CD14-positive monocyte (primary cell): ENCODE measurements around the gene GEMIN7. TPM values are rescaled to one million over a fixed set of nuclear protein-coding genes. Genes with fewer than 3 reads are reported as not detected.

Experiments
- DNase-seq, 3 donors: peaks; one replicate each; pipeline ENCODE4 v3.0.0-alpha.2; 2011 to 2022
- H2AFZ ChIP-seq: 2 replicates; pipeline ENCODE4 v1.6.0; 2012; ENCODE audit warnings: mild to moderate bottlenecking, low read depth, low read length, inconsistent platforms; ENCODE audit not compliant: insufficient read depth, poor library complexity, severe bottlenecking
- H3K27ac ChIP-seq, 2 donors: 1 replicate in 1 of 2; 2 replicates in 1 of 2; pipeline ENCODE4 v1.5.1; 2012 to 2013; ENCODE audit warnings: low read length in 2 of 2, control low read depth in 1 of 2, inconsistent platforms in 1 of 2, low read depth in 1 of 2, mild to moderate bottlenecking in 1 of 2
- H3K27me3 ChIP-seq, 2 donors: one replicate each; pipeline versions ENCODE4 v1.6.0 to v1.6.1; 2011 to 2013; ENCODE audit warnings: low read length in 2 of 2; ENCODE audit not compliant: control insufficient read depth in 2 of 2, insufficient read depth in 2 of 2
- H3K36me3 ChIP-seq, 2 donors: replicated peaks in 1 of 2; 1 replicate in 1 of 2; 2 replicates in 1 of 2; pipeline versions ENCODE4 v1.5.1 to v1.6.1; 2012 to 2013; ENCODE audit warnings: low read length in 2 of 2, control low read depth in 1 of 2, inconsistent platforms in 1 of 2, mild to moderate bottlenecking in 1 of 2; ENCODE audit not compliant: insufficient read depth in 2 of 2, control insufficient read depth in 1 of 2
- H3K4me1 ChIP-seq, 2 donors: 1 replicate in 1 of 2; 2 replicates in 1 of 2; pipeline versions ENCODE4 v1.5.1 to v1.6.1; 2012 to 2013; ENCODE audit warnings: low read length in 2 of 2, control low read depth in 1 of 2, inconsistent platforms in 1 of 2, mild to moderate bottlenecking in 1 of 2, moderate library complexity in 1 of 2; ENCODE audit not compliant: insufficient read depth in 2 of 2, control insufficient read depth in 1 of 2
- H3K4me2 ChIP-seq: replicated peaks from 2 replicates; pipeline ENCODE3; 2012; ENCODE audit warnings: low read length, moderate library complexity, mild to moderate bottlenecking; ENCODE audit not compliant: poor library complexity, severe bottlenecking; ENCODE audit errors: extremely low read depth
- H3K4me3 ChIP-seq, 3 experiments: fragments of 200-600 bp in 1 of 3; sonication (generic) in 1 of 3; replicated peaks in 1 of 3; 1 replicate in 2 of 3; 2 replicates in 1 of 3; pipeline ENCODE4 v1.5.1; 2011 to 2013; ENCODE audit warnings: low read length in 3 of 3, mild to moderate bottlenecking in 3 of 3, control low read depth in 2 of 3, low read depth in 2 of 3, inconsistent platforms in 1 of 3, moderate library complexity in 1 of 3
- H3K79me2 ChIP-seq: 2 replicates; pipeline ENCODE4 v1.6.0; 2012; ENCODE audit warnings: mild to moderate bottlenecking, control low read depth, inconsistent platforms, low read length, moderate library complexity; ENCODE audit not compliant: insufficient read depth
- H3K9ac ChIP-seq: 2 replicates; pipeline ENCODE4 v1.6.0; 2017; ENCODE audit warnings: low read length, mild to moderate bottlenecking; ENCODE audit not compliant: insufficient read depth, poor library complexity, severe bottlenecking
- H3K9me3 ChIP-seq, 2 donors: replicated peaks in 1 of 2; 1 replicate in 1 of 2; 2 replicates in 1 of 2; pipeline versions ENCODE4 v1.5.1 to v1.6.1; 2012 to 2013; ENCODE audit warnings: low read length in 2 of 2, control low read depth in 1 of 2; ENCODE audit not compliant: control insufficient read depth in 1 of 2, insufficient read depth in 1 of 2
- H4K20me1 ChIP-seq: 2 replicates; pipeline ENCODE4 v1.6.0; 2012; ENCODE audit warnings: mild to moderate bottlenecking, low read length, control low read depth, moderate library complexity; ENCODE audit not compliant: insufficient read depth
- H3K27ac Mint-ChIP-seq, 7 donors: one replicate each; pipeline ENCODE4 v1.8.0; 2020; ENCODE audit warnings: mild to moderate bottlenecking in 7 of 7, mixed read lengths in 7 of 7, moderate library complexity in 6 of 7, inconsistent platforms in 2 of 7
- H3K27me3 Mint-ChIP-seq, 3 donors: one replicate each; pipeline ENCODE4 v1.8.0; 2021 to 2022; ENCODE audit warnings: low read depth in 3 of 3, mild to moderate bottlenecking in 3 of 3, mixed read lengths in 3 of 3, moderate library complexity in 3 of 3, inconsistent platforms in 1 of 3
- H3K36me3 Mint-ChIP-seq, 2 donors: one replicate each; pipeline ENCODE4 v1.8.0; 2020; ENCODE audit warnings: mixed read lengths in 2 of 2, inconsistent platforms in 1 of 2, mild to moderate bottlenecking in 1 of 2
- H3K4me1 Mint-ChIP-seq: one replicate; pipeline ENCODE4 v1.8.0; 2020; ENCODE audit warnings: mild to moderate bottlenecking, mixed read lengths
- H3K4me3 Mint-ChIP-seq, 2 donors: one replicate each; pipeline ENCODE4 v1.8.0; 2020; ENCODE audit warnings: mild to moderate bottlenecking in 2 of 2, mixed read lengths in 2 of 2, moderate library complexity in 1 of 2
- H3K9me3 Mint-ChIP-seq, 7 donors: one replicate each; pipeline ENCODE4 v1.8.0; 2020 to 2022; ENCODE audit warnings: mixed read lengths in 7 of 7, mild to moderate bottlenecking in 6 of 7, moderate library complexity in 6 of 7, inconsistent platforms in 2 of 7
- CTCF ChIP-seq: fragments of 200-600 bp; IDR thresholded peaks from one replicate; pipeline ENCODE4 v1.8.0; 2022; ENCODE audit warnings: antibody characterized with exemption, mild to moderate bottlenecking
- WGBS: methylation state at CpG from one replicate; pipeline ENCODE4 v1.1.5; 2013; ENCODE audit warnings: missing lambda C conversion rate; ENCODE audit not compliant: insufficient coverage; 5-methylcytosine and 5-hydroxymethylcytosine counted together
- intact Hi-C, 2 donors: fragments of 100-400 bp; cut with micrococcal nuclease; formaldehyde crosslinking; loops; one replicate each; pipeline versions ENCODE4 v1.15.0 to v1.15.1; 2023
- polyA plus RNA-seq, 3 donors: library from polyadenylated mRNA; depleted of rRNA in 1 of 3; unstranded in 2 of 3; stranded (reverse) in 1 of 3; fragments of 300-500 nt in 2 of 3; fragments of >200 nt in 1 of 3; fragmentation: Illumina TruSeq in 2 of 3; gene quantifications; 1 replicate in 2 of 3; 2 replicates in 1 of 3; pipeline ENCODE4 v1.2.3, GENCODE V29; 2012 to 2021

Gene GEMIN7
- polyA plus RNA-seq, 3 donors: 67.6 to 83.4 (median 78.4) TPM

GRCh38 chr19:45099467-45100191 is 20.6 kb downstream of the GEMIN7 start:
- no peak overlapping the region for H3K4me2 ChIP-seq
- peaks cover 96% of the 10 kb centered on the region for H3K79me2 ChIP-seq
- no peaks in the 10 kb centered on the region for H3K9me3 ChIP-seq
- Mint-ChIP-seq H3K27me3 (peaks cover 0 to 6% (median 0%) of the 10 kb centered on the region in 3 donors), H3K27ac (peak overlapping the region in 2 of 7 donors; percentile 26 to 75), H3K9me3 (no peaks in the 10 kb centered on the region), H3K4me3 (no peak overlapping the region), H3K4me1 (peaks cover 54% of the 10 kb centered on the region), H3K36me3 (peaks cover 5% of the 10 kb centered on the region in 2 donors)
- 92% methylated on average over 22 of the region's 25 CpGs for WGBS
- peaks cover 10 to 14% of the 10 kb centered on the region in 2 donors for H3K4me1 ChIP-seq
- H3K4me3 ChIP-seq: no peak overlapping the region
- no peak for DNase-seq
- intact Hi-C loops: loop anchor here in 1 of 2 donors (5.0 kb wide), 1 partner anchor 88 kb away; no protein-coding TSS in a partner anchor
- H3K27ac ChIP-seq: peak overlapping the region in 1 of 2 donors; percentile 31
- no peak overlapping the region for H2AFZ ChIP-seq
- no peak overlapping the region for H3K9ac ChIP-seq
- H3K27me3 ChIP-seq: no peaks in the 10 kb centered on the region
- no peak for TF ChIP-seq CTCF
- peaks cover 91% of the 10 kb centered on the region for H4K20me1 ChIP-seq
- peaks cover 0 to 14% of the 10 kb centered on the region in 2 donors for H3K36me3 ChIP-seq

GRCh38 chr19:45100201-45100600 is 21.1 kb downstream of the GEMIN7 start:
- no peaks in the 10 kb centered on the region for H3K9me3 Mint-ChIP-seq
- peaks cover 5% of the 10 kb centered on the region in 2 donors for H3K36me3 Mint-ChIP-seq
- H3K27me3 Mint-ChIP-seq: peaks cover 0 to 6% (median 0%) of the 10 kb centered on the region in 3 donors
- no peak for TF ChIP-seq CTCF
- H3K9ac ChIP-seq: no peak overlapping the region
- 100% methylated on average over 2 of the region's 3 CpGs for WGBS
- H2AFZ ChIP-seq: no peak overlapping the region
- H3K27me3 ChIP-seq: no peaks in the 10 kb centered on the region
- H3K4me2 ChIP-seq: no peak overlapping the region
- H3K4me1 ChIP-seq: peaks cover 8 to 11% of the 10 kb centered on the region in 2 donors
- peaks cover 96% of the 10 kb centered on the region for H4K20me1 ChIP-seq
- H3K4me1 Mint-ChIP-seq: peaks cover 55% of the 10 kb centered on the region
- H3K9me3 ChIP-seq: no peaks in the 10 kb centered on the region
- no peak overlapping the region for H3K4me3 Mint-ChIP-seq
- H3K79me2 ChIP-seq: peaks cover 96% of the 10 kb centered on the region
- DNase-seq: no peak
- no peak overlapping the region for H3K27ac Mint-ChIP-seq
- H3K27ac ChIP-seq: no peak overlapping the region
- H3K4me3 ChIP-seq: no peak overlapping the region
- H3K36me3 ChIP-seq: peaks cover 0 to 14% of the 10 kb centered on the region in 2 donors
- intact Hi-C loops: no loop called here
